ENCODE data around the gene TMUB1.

Gene TMUB1

GRCh38 chr7:151082141-151083070 lies 887 bp downstream of the TMUB1 start:
- FAIRE-seq = no peak

GRCh38 chr7:151081170-151082101 lies 1.9 kb downstream of the TMUB1 start:
- no peak for FAIRE-seq

DNA sequence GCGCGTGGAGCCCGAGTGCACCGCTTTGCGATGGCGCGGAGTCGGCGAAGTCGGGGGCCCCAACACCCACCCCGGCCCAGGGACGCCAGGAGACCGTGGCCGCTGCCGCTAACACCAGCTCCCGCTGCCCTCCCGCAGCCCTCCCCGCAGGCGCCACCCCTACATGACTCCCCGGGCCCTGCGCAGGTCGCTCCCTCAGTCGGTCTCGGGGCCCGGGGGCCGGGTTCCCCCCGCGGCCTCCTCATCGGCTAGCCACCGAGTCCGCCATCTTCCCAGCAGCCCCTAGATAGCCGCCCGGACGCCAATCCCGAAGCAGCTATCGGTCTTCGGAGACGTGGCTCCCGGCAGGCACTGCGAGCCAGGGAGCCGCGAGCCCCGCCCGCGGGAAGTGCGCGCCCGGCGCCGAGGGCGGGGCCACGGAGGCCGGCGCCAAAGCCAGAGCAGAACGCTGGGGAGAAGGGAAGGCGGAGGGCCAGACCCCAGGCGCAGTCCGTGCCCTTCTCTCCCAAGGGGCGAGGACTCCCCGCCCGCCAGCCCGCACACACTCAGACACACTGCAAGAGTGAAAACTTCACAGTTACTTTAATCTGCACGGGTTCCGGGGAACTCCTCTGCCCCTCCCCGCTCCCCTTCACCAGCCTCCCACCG lies 2.6 kb downstream of the TMUB1 start, which contains the start of gene FASTK:
Gene FASTK, minus strand, starts transcription at position 288 of the 648 bp plus-strand sequence. Its CDS starts 43 bp downstream, at position 245.
- no peak for FAIRE-seq

DNA sequence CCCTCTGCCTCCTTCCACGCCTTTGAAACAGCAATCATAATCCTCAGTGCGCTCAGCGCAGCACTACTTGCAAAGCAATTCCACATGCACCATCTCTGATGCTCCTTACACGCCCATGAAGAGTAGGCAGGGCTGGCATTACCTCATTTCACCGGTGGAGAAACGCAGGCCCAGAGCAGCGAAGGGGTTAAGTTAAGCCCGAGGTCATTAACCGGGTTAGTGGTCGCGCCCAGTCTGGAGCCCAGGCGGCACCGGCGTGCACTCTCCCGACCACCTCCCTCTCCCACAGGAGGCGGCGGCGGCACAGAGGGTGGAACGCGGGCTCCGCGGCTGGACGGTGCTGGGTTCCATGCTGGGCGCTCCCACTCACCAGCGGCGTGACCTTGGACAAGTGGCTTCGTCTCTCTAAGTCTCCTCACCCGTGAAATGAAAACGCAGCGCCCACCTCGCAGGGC lies 3.2 kb downstream of the TMUB1 start:
- FAIRE-seq = no peak

DNA sequence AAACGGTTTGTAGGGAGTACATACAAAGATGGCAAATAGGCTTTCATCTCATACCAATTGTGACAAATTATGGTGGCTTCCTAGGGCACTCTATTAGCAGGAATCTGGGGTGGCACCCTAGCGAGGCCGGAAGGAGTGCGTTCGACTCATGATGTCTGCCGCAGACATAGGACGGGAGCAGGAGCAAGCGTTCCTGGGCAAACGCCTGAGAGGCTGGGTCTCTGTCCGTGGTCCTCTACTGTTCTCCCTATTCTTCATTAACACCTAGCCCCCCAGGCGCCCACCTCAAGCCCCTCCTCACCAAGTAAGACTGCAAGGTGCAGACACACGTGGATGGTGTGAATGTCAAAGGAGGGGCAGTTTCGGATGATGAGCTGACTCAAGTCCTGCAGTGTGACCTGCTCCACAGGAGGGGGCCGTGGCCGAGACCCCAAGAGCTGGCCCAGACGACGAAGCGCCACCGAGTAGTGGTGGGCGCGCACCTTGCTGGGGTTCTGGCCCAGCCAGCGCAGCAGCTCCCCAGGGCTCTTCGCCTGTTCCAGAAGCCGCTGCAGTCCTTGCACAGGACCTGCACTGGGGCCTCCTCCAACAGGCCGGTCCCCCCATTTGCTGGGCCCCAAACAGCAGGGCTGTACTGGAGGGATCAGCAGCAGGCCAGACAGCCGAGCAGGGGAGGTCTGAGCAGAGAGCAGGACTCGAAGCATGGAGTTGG lies 3.9 kb downstream of the TMUB1 start:
- no peak for FAIRE-seq

- FAIRE-seq = no peak
Measured at GRCh38 chr7:151078233-151079040, 4.9 kb downstream of the TMUB1 start.

DNA sequence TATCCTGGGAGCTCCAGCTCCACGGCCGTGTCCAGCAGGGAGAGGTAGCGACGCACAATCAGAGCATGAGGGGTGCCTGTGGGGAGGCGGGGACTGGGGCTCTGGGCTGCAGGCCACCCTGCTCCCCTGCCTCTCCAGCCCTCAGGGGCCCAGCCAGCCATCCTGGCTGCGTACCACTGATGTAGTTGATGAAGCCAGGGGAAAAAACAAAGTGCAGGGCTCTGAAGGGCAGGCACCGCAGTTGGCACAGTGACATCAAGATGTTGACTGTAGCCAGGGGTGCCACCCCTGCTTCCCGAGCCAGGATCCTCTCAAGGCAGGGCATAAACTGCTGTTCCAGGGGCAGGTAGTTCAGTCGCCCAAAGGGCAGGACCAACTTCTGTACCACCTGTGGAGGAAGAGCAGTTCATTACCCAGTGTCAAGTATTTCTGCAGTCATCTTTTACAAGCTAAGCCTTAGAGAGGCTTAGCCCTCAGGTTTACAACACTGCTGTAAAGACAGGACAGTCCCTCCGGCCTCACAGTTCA lies 5.5 kb downstream of the TMUB1 start:
- no peak for FAIRE-seq

DNA sequence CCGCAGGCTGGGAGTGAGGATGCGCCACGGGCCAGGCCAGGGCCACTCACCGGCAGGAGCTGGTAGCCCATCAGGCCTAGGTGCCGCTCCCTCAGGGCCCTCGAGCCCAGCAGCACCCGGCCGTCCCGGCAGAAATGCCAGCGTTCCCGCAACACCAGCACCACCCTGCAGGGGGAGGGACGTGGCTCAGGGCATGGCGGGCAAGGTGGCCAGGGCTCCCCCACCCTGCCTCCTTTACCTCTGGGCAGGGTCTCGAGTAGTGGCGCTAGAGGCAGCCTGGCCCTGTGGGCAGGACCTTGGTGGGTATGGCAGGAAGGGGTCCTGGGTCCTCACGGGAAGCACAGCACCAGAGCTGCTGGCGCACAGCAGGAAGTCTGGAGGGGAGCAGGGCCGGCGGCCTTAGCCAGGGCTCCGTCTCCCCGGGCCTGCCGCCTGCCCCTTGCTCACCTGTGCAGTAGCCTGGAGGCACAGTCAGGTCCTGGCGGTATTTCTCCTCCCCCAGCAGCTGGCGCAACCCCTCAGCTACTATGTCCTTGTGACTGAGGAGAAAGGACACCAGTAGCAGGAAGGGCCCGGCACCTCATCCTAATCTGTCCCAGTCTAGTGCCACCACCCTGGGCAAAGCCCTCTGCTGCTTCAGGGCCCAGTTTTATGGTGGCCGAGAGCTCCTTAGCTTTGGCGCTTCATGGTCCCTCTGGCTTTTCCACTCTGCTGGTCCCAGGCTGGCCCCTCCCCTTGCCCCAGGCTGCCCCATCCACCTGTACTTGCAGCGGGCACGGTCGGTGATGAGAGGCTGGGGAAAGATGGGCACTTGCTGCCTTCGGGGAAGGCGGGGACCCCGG lies 6.2 kb downstream of the TMUB1 start:
- FAIRE-seq = no peak

GRCh38 chr7:151075978-151076426 lies 7.3 kb downstream of the TMUB1 start:
- FAIRE-seq = no peak

- FAIRE-seq = no peak
Measured at GRCh38 chr7:151075662-151075971, 7.7 kb downstream of the TMUB1 start.

DNA sequence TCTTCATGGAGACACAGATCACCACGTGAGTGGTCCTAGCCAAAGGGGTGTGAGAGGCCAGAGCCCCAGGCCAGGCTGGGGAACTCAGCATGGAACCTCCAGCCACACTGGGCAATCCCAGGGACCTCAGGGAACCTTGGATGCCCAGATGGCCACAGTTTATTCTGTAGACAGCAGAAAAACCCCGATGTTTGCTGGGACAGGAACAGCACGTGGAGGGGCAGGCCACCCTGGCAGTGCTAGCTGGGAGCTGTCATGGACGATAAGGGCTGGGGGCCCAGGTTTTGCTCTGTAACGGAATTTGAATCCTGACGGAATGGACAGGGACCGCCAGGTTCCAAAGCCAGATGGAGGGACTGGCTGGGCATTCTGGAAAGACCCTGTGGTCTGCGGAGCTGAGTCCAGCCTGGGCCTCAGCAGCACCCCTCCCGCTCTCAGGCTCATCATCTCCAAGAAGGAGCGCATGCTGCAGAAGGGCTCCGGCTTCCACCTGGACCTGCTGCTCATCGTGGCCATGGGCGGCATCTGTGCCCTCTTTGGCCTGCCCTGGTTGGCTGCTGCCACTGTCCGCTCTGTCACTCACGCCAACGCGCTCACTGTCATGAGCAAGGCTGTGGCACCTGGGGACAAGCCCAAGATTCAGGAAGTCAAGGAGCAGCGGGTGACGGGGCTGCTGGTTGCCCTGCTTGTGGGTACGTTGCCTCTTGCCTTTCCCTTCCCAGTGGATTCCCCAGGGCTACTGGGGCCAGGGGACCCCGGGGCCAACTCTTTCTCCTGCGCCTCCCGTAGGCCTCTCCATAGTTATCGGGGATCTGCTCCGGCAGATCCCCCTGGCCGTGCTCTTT lies 8.3 kb downstream of the TMUB1 start:
- FAIRE-seq = no peak

DNA sequence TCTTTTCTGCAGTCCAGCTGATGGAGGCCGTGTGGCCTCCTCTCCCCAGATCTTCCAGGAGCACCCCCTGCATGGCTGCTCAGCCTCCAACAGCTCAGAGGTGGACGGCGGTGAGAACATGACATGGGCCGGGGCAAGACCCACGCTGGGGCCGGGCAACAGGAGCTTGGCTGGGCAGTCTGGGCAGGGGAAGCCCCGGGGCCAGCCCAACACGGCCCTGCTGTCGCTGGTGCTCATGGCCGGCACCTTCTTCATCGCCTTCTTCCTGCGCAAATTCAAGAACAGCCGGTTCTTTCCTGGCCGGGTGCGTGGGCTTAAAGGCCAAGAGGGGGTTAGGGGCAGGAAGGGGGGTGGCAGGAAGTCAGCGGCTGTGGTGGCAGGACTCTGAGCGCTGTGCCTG lies 9.3 kb downstream of the TMUB1 start:
- no peak for FAIRE-seq

DNA sequence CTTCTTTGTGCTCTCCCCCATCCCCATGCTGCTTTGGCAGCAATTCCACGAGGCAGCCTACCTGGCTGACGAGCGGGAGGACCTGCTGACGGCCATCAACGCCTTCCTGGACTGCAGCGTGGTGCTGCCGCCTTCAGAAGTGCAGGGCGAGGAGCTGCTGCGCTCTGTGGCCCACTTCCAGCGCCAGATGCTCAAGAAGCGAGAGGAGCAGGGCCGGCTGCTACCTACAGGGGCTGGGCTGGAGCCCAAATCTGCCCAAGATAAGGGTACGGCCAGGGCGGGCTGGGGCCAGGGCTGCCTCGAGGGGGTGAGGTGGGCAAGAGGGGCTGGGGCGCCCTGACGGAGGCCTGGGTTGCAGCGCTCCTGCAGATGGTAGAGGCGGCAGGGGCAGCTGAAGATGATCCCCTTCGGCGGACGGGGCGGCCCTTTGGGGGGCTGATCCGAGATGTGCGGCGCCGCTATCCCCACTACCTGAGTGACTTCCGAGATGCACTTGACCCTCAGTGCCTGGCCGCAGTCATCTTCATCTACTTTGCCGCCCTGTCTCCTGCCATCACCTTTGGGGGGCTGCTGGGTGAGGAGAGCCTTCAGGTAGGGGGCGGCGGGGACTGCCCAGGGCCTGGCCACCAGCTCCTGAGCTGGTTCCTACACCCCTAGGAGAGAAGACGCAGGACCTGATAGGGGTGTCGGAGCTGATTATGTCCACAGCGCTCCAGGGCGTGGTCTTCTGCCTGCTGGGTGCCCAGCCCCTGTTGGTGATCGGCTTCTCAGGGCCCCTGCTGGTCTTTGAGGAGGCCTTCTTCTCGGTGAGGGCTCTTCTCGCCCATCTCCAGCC lies 12.0 kb downstream of the TMUB1 start:
- no peak for FAIRE-seq

DNA sequence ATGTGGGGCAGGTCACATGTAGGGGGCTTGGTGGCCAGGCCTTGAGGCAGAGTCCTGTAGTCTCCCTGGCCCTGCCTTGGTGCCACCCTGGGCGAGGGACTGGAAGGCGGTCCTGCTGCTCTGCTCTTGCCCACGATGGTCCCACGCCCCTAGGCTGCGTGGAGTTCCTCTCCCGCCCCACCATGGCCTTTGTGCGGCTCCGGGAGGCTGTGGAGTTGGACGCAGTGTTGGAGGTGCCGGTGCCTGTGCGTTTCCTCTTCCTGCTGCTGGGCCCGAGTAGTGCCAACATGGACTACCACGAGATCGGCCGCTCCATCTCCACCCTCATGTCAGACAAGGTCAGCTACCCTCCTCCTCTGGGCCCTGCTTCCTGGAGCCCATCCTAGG lies 12.7 kb downstream of the TMUB1 start:
- no peak for FAIRE-seq

- FAIRE-seq = no peak
Measured at GRCh38 chr7:151069841-151070573, 13.3 kb downstream of the TMUB1 start.

GRCh38 chr7:151068069-151068773 lies 15.1 kb downstream of the TMUB1 start:
- FAIRE-seq = no peak

Data from endometrium (tissue), 2 donors.